Right lobe of liver (tissue), 6 donors: ENCODE measurements around the gene CDH23. TPM values are rescaled to one million over a fixed set of nuclear protein-coding genes. Genes with fewer than 3 reads are reported as not detected.

ENCODE experiments used
- ATAC-seq, 4 donors: fragments of 200-7000 bp; cut with Tn5 transposase; one replicate each; pipeline ENCODE4 v1.9.1; 2020; ENCODE audit warnings: mild to moderate bottlenecking in 4 of 4, moderate library complexity in 4 of 4
- DNase-seq, 3 donors: peaks; one replicate each; pipeline ENCODE4 v3.0.0-alpha.2; 2020
- H3K27ac ChIP-seq, 3 donors: fragments of 200-600 bp; one replicate each; pipeline ENCODE4 v1.8.0; 2022
- H3K27me3 ChIP-seq, 2 donors: fragments of 200-600 bp; one replicate each; pipeline ENCODE4 v1.8.0; 2022
- H3K36me3 ChIP-seq, 4 donors: fragments of 200-600 bp; sonication (generic) in 1 of 4; one replicate each; pipeline versions ENCODE4 v1.5.1 to v1.8.0; 2017 to 2022; ENCODE audit warnings: control low read depth in 1 of 4
- H3K4me1 ChIP-seq, 4 donors: fragments of 200-600 bp; sonication (generic) in 1 of 4; one replicate each; pipeline versions ENCODE4 v1.5.1 to v1.8.0; 2017 to 2022; ENCODE audit warnings: control low read depth in 1 of 4
- H3K4me3 ChIP-seq, 3 donors: fragments of 200-600 bp; one replicate each; pipeline ENCODE4 v1.8.0; 2022
- H3K9me3 ChIP-seq, 4 donors: fragments of 200-600 bp; sonication (generic) in 1 of 4; one replicate each; pipeline versions ENCODE4 v1.5.1 to v1.8.0; 2017 to 2022; ENCODE audit warnings: control low read depth in 1 of 4
- CTCF ChIP-seq, 4 donors: fragments of 200-600 bp in 3 of 4; fragments of 450-650 bp in 1 of 4; IDR thresholded peaks; one replicate each; pipeline versions ENCODE4 v1.5.1 to v1.8.0; 2016 to 2022; ENCODE audit warnings: antibody characterized with exemption in 4 of 4, mild to moderate bottlenecking in 2 of 4
- POLR2A ChIP-seq: fragments of 450-650 bp; IDR thresholded peaks from one replicate; pipeline ENCODE4 v1.6.1; 2017; ENCODE audit warnings: antibody characterized with exemption, mild to moderate bottlenecking
- WGBS: methylation state at CpG from one replicate; pipeline ENCODE4 v1.1.6; 2018; ENCODE audit warnings: low coverage, low lambda C conversion rate; ENCODE audit not compliant: insufficient coverage; ENCODE audit errors: missing lambda C conversion rate; 5-methylcytosine and 5-hydroxymethylcytosine counted together
- intact Hi-C, 2 donors: fragments of 100-400 bp; cut with DNase I; formaldehyde crosslinking; loops; one replicate each; pipeline versions ENCODE4 v1.11.2 to v1.14.1; 2022
- total RNA-seq, 6 experiments: library from RNA; depleted of rRNA in 2 of 6; stranded (reverse); fragments of >200 nt in 2 of 6; fragmentation: NEBNext Ultra II Directional in 3 of 6; extraction: Animal tissue kit (Norgen Biotek cat#: 25700) in 3 of 6; gene quantifications; one replicate each; pipeline versions ENCODE4 v1.1.0 to v1.2.4, GENCODE V29; 2016 to 2023
- donor health status: DM: no; HTN: yes; CAD: no.
- donor health status: DM: no; HTN: no; CAD: no.
- donor health status: DM: no; HTN: no; CAD: no.
- donor health status: DM: no; HTN: yes; CAD: no.
- donor health status: DM: no; HTN: yes; CAD: no.

The CDH23 gene
- total RNA-seq, 6 experiments from 2014 or later: 3.3 to 19.7 (median 6.3) TPM

GRCh38 chr10:71394926-71395562 is 1.7 kb upstream of the CDH23 start:
- no peak for ATAC-seq
- H3K27me3 ChIP-seq: no peaks in the 10 kb centered on the region
- no peaks in the 10 kb centered on the region for H3K9me3 ChIP-seq
- H3K4me3 ChIP-seq: no peak overlapping the region
- intact Hi-C loops: loop anchor here (5.0 to 10.0 kb wide), 3 partner anchors 177 to 420 kb away; no protein-coding TSS in a partner anchor
- peaks cover 0 to 12% (median 0%) of the 10 kb centered on the region in 4 donors for H3K4me1 ChIP-seq
- no peak for TF ChIP-seq CTCF (IDR thresholded peaks at IDR 0.05)
- TF ChIP-seq POLR2A: no peak
- WGBS: 86% methylated on average over 8 of the region's 11 CpGs
- H3K27ac ChIP-seq: no peak overlapping the region
- no peaks in the 10 kb centered on the region for H3K36me3 ChIP-seq
- DNase-seq: peak in 1 of 3 donors; percentile 33

GRCh38 chr10:71395621-71396020 is 1.1 kb upstream of the CDH23 start:
- Histone ChIP-seq H3K27me3 (no peaks in the 10 kb centered on the region), H3K4me3 (no peak overlapping the region), H3K9me3 (no peaks in the 10 kb centered on the region), H3K36me3 (no peaks in the 10 kb centered on the region), H3K27ac (no peak overlapping the region), H3K4me1 (peaks cover 0 to 12% (median 0%) of the 10 kb centered on the region in 4 donors)
- DNase-seq (no peak), ATAC-seq (no peak)
- WGBS: 88% methylated on average over 3 of the region's 4 CpGs
- TF ChIP-seq POLR2A (no peak), CTCF (IDR thresholded peaks at IDR 0.05) (peak in 1 of 4 donors; percentile 6)
- intact Hi-C loops: loop anchor here (5.0 to 10.0 kb wide), 3 partner anchors 177 to 419 kb away; no protein-coding TSS in a partner anchor

GRCh38 chr10:71396084-71396710 is 523 bp upstream of the CDH23 start:
- no peaks in the 10 kb centered on the region for H3K27me3 ChIP-seq
- DNase-seq (peak; percentile 58 to 72 (median 71)), ATAC-seq (peak; percentile 84 to 87 (median 86))
- peak; percentile 40 to 65 (median 57) for TF ChIP-seq CTCF (IDR thresholded peaks at IDR 0.05)
- no peak for TF ChIP-seq POLR2A
- no peaks in the 10 kb centered on the region for H3K36me3 ChIP-seq
- peak overlapping the region; percentile 37 to 58 (median 47) for H3K4me3 ChIP-seq
- no peaks in the 10 kb centered on the region for H3K9me3 ChIP-seq
- no peak overlapping the region for H3K27ac ChIP-seq
- WGBS: 12% methylated on average over 5 of the region's 46 CpGs
- intact Hi-C loops: loop anchor here (5.0 to 10.0 kb wide), 3 partner anchors 176 to 419 kb away; no protein-coding TSS in a partner anchor
- peaks cover 0 to 12% (median 0%) of the 10 kb centered on the region in 4 donors for H3K4me1 ChIP-seq

- intact Hi-C loops: loop anchor here (5.0 to 10.0 kb wide), 3 partner anchors 175 to 417 kb away; no protein-coding TSS in a partner anchor
- peak overlapping the region; percentile 25 to 58 (median 37) for H3K4me3 ChIP-seq
Measured at GRCh38 chr10:71397296-71398212, 834 bp downstream of the CDH23 start.

More at GRCh38 chr10:71397296-71398212, 834 bp downstream of the CDH23 start:
- Histone ChIP-seq H3K27me3 (no peaks in the 10 kb centered on the region), H3K36me3 (no peaks in the 10 kb centered on the region), H3K9me3 (no peaks in the 10 kb centered on the region), H3K27ac (no peak overlapping the region), H3K4me1 (peaks cover 0 to 12% (median 0%) of the 10 kb centered on the region in 4 donors)
- TF ChIP-seq POLR2A: no peak
- no peak for TF ChIP-seq CTCF (IDR thresholded peaks at IDR 0.05)
- DNase-seq: peak in 2 of 3 donors; percentile 31 to 51
- peak; percentile 3 to 51 (median 24) for ATAC-seq
- 5% methylated on average over 4 of the region's 82 CpGs for WGBS
